GM12892 (cell line): ENCODE measurements around the gene CHMP6.

ENCODE experiments used
- POLR2A ChIP-seq: IDR thresholded peaks from 2 replicates; pipeline ENCODE4 v1.6.1; 2011; ENCODE audit warnings: low read depth, low read length, control low read depth
- TAF1 ChIP-seq: IDR thresholded peaks from 2 replicates; pipeline ENCODE4 v1.6.1; 2011; ENCODE audit warnings: low read depth, mild to moderate bottlenecking, control low read depth, low read length, borderline replicate concordance

DNA sequence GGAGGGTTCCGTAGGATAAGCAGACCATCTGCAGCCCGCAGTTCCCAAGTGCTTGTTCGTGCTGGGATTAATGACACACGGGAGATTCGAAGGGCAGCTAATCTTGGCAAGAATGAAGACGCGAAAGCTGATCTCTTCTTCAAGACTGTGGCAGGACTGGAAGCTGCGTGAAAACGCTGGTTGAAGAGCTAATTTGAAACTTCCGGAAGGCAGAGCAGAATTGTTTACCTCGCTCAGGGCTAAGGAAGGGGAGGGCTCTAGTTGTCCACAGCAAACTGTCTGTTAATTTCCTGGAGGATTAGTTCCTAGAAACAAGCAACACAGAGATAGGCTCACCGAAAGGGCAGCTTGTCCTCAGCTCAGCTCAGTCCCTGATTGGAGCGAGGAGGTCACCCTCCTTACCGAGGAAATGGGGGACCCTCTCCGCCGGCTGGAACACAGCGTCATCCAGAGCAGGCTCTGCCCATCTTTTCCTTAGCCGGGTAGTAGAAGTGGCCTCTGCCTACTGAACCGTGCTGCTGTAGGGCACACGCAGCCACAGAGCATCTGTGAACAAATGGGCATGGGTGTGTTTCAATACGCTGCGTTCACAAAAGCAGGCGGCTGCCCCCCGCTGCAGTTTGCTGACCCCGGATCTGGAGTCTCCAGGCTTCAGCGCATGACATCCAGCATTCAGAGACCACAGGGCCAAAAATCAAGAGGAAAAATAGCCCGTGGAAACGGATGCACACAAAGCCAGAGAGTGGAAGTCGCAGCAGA, 26.6 kb downstream of the CHMP6 start:
- TF ChIP-seq POLR2A (no peak), TAF1 (0 out of 2 replicates have a peak, but pooled peaks have one; percentile 10)
